GM13976 (cell line): ENCODE data around the gene TTC13.

Experiments used
- DNase-seq: peaks from one replicate; pipeline ENCODE4 v3.0.0; 2012; ENCODE audit warnings: low spot score
- in situ Hi-C: fragments of 300-500 bp; cut with MboI; formaldehyde crosslinking; loops from one replicate; pipeline ENCODE4 v1.12.0; 2022; ENCODE audit warnings: low sequenced_read_pairs, mixed read lengths, inconsistent platforms; ENCODE audit not compliant: unreplicated experiment
- TF ChIP-seq, protein P1 (sequence below): IDR thresholded peaks from 2 replicates; pipeline ENCODE4 v1.5.1; 2012; ENCODE audit warnings: borderline replicate concordance, mild to moderate bottlenecking; ENCODE audit not compliant: insufficient read depth; ENCODE audit errors: extremely low read depth, missing control alignments, control extremely low read depth

TTC13 gene

DNA sequence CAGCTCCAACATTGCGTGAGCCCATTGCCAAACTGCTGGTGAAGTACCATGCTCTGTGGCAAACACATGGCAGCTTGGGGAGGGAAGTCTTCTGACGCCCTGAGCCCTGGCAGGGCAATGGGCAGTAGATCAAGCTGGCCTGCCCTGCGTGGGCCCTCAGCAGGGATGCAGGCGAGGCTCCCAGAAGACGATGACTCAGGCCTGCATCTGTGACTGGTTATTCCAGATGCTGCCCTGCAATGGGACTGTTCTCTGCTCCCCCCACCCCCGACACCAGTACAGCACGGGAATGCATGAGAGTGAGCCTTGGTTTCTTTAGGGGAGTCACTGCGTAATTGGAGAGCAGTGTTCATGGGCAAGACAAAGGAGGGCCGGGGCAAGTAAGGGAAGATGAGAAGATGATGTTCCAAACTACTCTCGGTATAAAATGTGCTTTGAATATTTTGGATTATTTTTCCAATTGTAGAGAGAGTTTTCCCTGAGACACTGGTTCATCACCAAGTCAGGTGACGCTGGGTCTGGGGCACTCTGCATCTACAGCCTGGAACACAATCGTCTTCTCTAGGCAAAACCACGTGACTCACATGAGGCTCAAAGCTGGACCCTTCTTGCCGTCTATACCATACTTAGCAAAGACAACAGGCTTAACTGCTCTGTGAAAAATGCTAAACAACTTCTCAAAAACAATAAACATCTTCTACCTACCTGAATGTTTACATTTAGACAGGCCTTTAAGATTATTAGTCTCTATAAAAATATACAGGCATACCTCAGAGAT, 101.3 kb downstream of the TTC13 start:
- DNase-seq, result no peak
- in situ Hi-C loops, result no loop called here
- TF ChIP-seq, protein P1, sequence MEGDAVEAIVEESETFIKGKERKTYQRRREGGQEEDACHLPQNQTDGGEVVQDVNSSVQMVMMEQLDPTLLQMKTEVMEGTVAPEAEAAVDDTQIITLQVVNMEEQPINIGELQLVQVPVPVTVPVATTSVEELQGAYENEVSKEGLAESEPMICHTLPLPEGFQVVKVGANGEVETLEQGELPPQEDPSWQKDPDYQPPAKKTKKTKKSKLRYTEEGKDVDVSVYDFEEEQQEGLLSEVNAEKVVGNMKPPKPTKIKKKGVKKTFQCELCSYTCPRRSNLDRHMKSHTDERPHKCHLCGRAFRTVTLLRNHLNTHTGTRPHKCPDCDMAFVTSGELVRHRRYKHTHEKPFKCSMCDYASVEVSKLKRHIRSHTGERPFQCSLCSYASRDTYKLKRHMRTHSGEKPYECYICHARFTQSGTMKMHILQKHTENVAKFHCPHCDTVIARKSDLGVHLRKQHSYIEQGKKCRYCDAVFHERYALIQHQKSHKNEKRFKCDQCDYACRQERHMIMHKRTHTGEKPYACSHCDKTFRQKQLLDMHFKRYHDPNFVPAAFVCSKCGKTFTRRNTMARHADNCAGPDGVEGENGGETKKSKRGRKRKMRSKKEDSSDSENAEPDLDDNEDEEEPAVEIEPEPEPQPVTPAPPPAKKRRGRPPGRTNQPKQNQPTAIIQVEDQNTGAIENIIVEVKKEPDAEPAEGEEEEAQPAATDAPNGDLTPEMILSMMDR, result no peak

DNA sequence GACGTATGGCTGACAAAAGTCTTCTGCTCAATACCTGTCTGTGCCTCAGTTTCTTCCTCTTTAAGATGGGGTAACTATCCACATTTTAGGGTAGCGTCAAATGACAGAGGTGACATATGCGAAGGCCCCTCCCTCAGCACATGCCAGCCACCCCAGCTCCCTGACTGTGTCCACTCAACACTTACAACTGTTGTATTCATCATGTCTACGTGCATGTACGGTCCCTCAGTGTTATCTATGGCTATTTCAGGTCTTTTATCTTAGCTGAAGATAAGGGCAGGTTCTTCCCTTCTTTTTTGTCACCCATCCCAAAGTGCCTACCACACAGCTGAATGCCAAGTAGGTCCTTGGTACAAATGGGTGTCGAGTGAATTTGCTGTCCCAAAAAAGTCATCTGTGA, 102.0 kb downstream of the TTC13 start:
- in situ Hi-C loops, result no loop called here
- TF ChIP-seq, protein P1, result no peak
- no peak for DNase-seq

DNA sequence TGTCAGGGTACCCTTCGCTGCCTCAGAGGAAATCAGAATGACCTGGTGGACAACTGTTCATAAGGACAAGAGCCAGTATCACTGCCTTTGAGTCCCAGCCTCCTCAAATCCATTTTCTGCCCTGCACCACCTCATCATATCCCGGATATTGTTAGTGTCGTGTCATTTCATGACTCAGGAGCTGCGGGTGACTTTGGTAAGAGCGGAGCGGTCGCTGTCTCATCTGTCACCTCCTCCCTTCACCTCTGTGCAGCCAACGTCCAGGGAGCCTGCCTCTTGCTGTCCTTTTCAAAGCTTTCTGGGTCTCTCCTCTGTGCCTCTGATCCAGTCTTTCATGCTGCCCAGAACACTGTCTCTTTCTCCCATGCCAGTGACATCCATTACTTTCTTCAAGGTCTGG, 103.3 kb downstream of the TTC13 start:
- TF ChIP-seq, protein P1, result no peak
- no peak for DNase-seq

DNA sequence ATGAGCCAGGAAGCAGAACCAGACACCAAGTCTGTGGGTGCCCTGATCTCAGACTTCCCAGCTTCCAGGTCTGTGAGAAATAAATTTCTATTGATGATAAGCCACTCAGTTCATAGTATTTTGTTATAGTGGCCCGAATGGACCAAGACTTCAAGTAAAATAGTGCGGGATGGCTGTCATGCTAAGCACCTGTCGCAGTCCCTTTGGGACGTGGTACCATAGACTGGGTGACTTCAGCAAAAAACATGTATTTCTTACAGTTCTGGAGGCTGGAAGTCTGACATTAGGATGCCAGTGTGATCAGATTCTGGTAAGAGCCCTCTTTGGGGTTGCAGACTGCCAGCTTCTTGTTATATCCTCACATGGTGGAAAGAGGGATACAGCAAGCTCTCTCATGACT, 107.7 kb downstream of the TTC13 start:
- in situ Hi-C loops, result no loop called here
- TF ChIP-seq, protein P1, result no peak
- no peak for DNase-seq

More for the DNA sequence above, 103.3 kb downstream of the TTC13 start:
- in situ Hi-C loops, result no loop called here

DNA sequence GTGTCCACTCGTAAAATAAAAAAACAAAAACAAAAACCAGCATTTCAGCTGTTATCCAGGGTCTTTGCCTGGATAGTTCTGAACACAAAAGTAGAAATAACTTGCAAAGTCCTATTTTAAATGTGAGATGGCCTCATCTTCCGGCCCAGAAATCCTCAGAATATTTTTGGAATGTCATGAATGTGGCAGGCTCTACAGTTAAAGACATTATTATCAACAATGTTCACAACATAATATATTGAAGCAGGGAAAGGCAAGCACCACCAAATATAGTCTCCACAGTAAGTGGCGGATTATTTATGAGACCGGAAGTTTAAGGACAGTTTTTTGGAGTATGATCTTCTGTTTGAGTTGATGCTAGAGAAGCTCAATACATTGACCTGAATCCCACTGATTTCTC, 109.2 kb downstream of the TTC13 start:
- DNase-seq, result no peak
- in situ Hi-C loops, result no loop called here
- TF ChIP-seq, protein P1, result no peak

DNA sequence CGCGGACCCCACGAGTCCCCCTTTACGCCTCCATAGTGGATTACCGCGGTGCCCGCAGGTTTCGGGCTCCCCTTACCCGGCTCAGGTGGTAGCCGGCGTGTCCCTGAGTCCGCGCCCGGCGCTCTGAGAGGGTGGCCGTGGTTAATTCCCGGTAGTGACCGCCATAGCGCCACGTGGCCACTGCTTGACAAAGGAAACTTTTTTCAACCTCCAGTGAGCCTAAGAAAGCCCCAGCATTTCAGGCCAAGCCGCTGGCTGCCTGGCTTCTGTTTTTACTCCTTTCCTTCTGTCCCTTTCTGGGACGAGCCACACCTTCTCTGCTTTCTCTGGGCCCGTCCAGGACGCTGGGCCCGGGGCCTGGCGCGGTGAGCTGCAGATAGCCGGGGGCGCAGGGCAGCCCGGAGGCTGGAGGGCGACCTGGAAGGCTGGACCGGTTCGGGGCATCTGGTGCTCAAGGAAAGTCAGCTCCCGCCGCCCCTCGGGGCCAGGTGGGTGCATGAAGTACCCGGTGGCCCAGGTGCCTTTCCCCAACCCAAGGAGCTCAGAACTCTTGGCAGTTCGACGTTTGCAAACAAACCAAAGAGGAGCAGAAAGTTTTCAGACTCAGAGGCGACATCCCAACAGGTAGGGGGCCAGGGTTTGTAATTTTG, 109.8 kb downstream of the TTC13 start:
- DNase-seq, result peak; percentile 64
- in situ Hi-C loops, result no loop called here
- TF ChIP-seq, protein P1, result no peak
